Pancreas (tissue), 10 donors: ENCODE results near the gene NRGN. TPM values are rescaled to one million over a fixed set of nuclear protein-coding genes. Genes with fewer than 3 reads are reported as not detected.

Experiments
- ATAC-seq, 4 donors: fragments of 200-7000 bp; cut with Tn5 transposase; one replicate each; pipeline versions ENCODE4 v1.8.0 to v1.9.1; 2020; ENCODE audit warnings: mild to moderate bottlenecking in 4 of 4, moderate library complexity in 4 of 4
- DNase-seq, 6 donors: peaks; one replicate each; pipeline ENCODE4 v3.0.0-alpha.2; 2020
- FAIRE-seq: peaks from 2 replicates; lab custom pipeline; 2012; peaks lifted over from hg19 to GRCh38; lab: Jason Lieb, UNC
- H3K27ac ChIP-seq, 4 donors: fragments of 200-600 bp; sonication (generic); 1 replicate in 3 of 4; 2 replicates in 1 of 4; pipeline versions ENCODE4 v1.5.0 to v1.8.0; 2020
- H3K27me3 ChIP-seq, 4 donors: fragments of 200-600 bp; one replicate each; pipeline ENCODE4 v1.8.0; 2021
- H3K36me3 ChIP-seq, 3 donors: fragments of 200-600 bp; sonication (generic) in 1 of 3; one replicate each; pipeline versions ENCODE4 v1.5.0 to v1.8.0; 2020 to 2021
- H3K4me1 ChIP-seq, 3 donors: fragments of 200-600 bp; one replicate each; pipeline ENCODE4 v1.8.0; 2021
- H3K4me3 ChIP-seq, 4 donors: fragments of 200-600 bp; sonication (generic) in 2 of 4; one replicate each; pipeline versions ENCODE4 v1.5.0 to v1.8.0; 2020 to 2021
- H3K9me3 ChIP-seq, 4 donors: fragments of 200-600 bp; one replicate each; pipeline ENCODE4 v1.8.0; 2021
- CTCF ChIP-seq, 4 donors: fragments of 200-600 bp; sonication (generic) in 3 of 4; IDR thresholded peaks; one replicate each; pipeline versions ENCODE4 v1.5.0 to v1.8.0; 2021; ENCODE audit warnings: antibody characterized with exemption in 4 of 4
- WGBS, 2 donors: extraction: QIAGEN DNeasy Blood & Tissue Kit; methylation state at CpG; one replicate each; pipeline ENCODE4 v1.1.7; 2013; 5-methylcytosine and 5-hydroxymethylcytosine counted together
- intact Hi-C, 3 donors: fragments of 100-400 bp; cut with DNase I; formaldehyde crosslinking; loops; one replicate each; pipeline versions ENCODE4 v1.11.1 to v1.14.2; 2022
- polyA plus RNA-seq, 2 donors: library from polyadenylated mRNA; stranded (reverse); fragments of 200-250 nt; gene quantifications; one replicate each; pipeline ENCODE4 v1.2.3, GENCODE V29; 2013
- total RNA-seq, 6 donors: library from RNA; stranded (reverse); fragmentation: NEBNext Ultra II Directional in 4 of 6; extraction: Animal tissue kit (Norgen Biotek cat#: 25700) in 4 of 6; gene quantifications; one replicate each; pipeline versions ENCODE4 v1.2.1 to v1.2.4, GENCODE V29; 2021 to 2023
- donor health status: healthy with polysubstance abuse.
- donor health status: DM: no; HTN: no; CAD: no; lungs with moderate emphysema.
- donor health status: DM: no; HTN: no; CAD: no.
- donor health status: control.
- donor health status: control.
- donor health status: Bipolar disorder and iron deficiency.
- donor health status: DM: yes; HTN: yes; CAD: no.
- donor health status: DM: no; HTN: no; CAD: no.
- donor health status: DM: no; HTN: no; CAD: no.
- donor health status: DM: yes; HTN: yes; CAD: no.

The NRGN gene
- total RNA-seq (1 to 10 TPM in 3 of 6 donors, under 1 TPM in 2, not detected in 1; 0.24 to 1.9 (median 1.2) TPM), polyA plus RNA-seq (1 to 10 TPM; 2.7 to 3.7 TPM)

DNA sequence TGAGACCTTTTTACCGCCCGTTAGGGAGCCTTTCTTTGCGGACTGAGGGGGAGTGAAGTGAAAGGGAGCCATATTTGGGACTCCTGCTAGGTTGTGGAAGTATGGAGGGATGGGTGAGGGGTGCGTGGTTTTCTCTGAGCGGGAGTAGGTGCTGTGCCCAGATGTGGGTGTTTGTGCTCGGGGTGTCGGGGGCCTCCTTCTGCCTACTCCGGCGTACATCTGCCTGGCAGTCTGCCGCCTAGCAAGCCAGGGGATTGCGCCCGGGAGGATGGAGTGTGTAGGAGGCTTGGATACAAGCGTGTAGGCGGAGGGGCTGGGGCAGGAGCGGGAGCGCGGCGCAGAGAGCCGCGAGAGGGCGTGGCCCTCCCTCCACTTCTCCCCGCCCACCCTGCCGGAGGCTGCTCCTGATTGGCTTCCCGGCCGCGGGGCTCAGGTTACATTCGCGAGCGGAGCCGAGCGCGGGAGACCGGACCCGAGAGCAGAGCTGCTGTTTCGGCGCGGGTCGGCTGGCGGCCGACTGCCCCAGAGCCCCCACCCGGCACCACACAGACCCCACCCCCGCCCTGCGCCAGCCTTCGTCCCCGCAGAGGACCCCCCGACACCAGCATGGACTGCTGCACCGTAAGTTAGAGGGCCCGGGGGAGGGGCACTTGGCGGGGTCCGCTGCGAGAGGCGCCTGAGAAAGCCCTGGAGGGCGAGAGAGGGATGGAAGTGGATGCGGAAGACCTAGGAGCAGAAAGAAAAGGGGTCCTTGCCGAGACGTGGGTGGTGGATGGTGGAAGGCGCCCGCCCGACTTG lies at the start of gene NRGN:
Gene NRGN, plus strand, starts transcription at position 464 of the 798 bp plus-strand sequence. Its CDS starts 143 bp downstream, at position 607.
- peaks cover 0 to 14% (median 0%) of the 10 kb centered on the region in 3 donors for H3K4me1 ChIP-seq
- H3K36me3 ChIP-seq: no peaks in the 10 kb centered on the region
- DNase-seq (peak; percentile 88 to 97 (median 92)), FAIRE-seq (no peak), ATAC-seq (peak; percentile 99 to 100 (median 100))
- peaks cover 0 to 9% (median 0%) of the 10 kb centered on the region in 4 donors for H3K27me3 ChIP-seq
- no peak within 1 kb of the TSS for H3K27ac ChIP-seq
- peak within 1 kb of the TSS; percentile 0 to 58 (median 33) for H3K4me3 ChIP-seq
- TF ChIP-seq CTCF (IDR thresholded peaks at IDR 0.05): no peak
- H3K9me3 ChIP-seq: no peaks in the 10 kb centered on the region
- 0 to 1% methylated on average over 40 to 59 of the region's 59 CpGs for WGBS, 2 donors
- intact Hi-C loops: loop anchor here in 1 of 3 donors (10.0 kb wide), 1 partner anchor 65 kb away; the partner anchor contains the start of genes SIAE and SPA17

DNA sequence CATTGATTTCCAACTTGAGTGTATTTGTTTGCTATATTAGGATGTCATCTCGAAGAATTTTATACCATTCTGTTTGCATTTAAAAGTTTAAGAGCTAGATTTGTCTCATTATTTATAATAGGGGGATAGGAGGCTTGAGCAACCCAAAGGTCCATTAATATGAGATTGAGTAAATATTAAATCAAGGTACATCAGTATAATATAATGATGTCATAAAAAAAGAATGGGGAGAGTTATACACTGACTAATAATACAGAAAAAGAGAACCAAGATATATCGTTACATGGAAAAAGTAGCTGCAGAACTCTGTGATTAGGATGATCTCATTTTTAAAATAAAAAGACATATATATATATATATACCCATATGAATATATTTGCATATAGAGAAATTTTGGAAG lies 46.6 kb upstream of the NRGN start:
- no peak overlapping the region for H3K4me3 ChIP-seq
- no peaks in the 10 kb centered on the region for H3K36me3 ChIP-seq
- H3K27ac ChIP-seq: no peak overlapping the region
- intact Hi-C loops: no loop called here
- WGBS, 2 donors: 89 to 90% methylated on average over 2 of the region's 2 CpGs
- H3K9me3 ChIP-seq: no peaks in the 10 kb centered on the region
- H3K27me3 ChIP-seq: no peaks in the 10 kb centered on the region
- TF ChIP-seq CTCF (IDR thresholded peaks at IDR 0.05): no peak
- no peaks in the 10 kb centered on the region for H3K4me1 ChIP-seq
- no peak for DNase-seq
- FAIRE-seq: no peak
- no peak for ATAC-seq

GRCh38 chr11:124699547-124699946 lies 40.2 kb upstream of the NRGN start:
- no peak for TF ChIP-seq CTCF (IDR thresholded peaks at IDR 0.05)
- FAIRE-seq (no peak), ATAC-seq (no peak), DNase-seq (no peak)
- intact Hi-C loops: no loop called here
- Histone ChIP-seq H3K27ac (no peak overlapping the region), H3K27me3 (no peaks in the 10 kb centered on the region), H3K9me3 (no peaks in the 10 kb centered on the region), H3K4me3 (no peak overlapping the region), H3K36me3 (no peaks in the 10 kb centered on the region), H3K4me1 (no peaks in the 10 kb centered on the region)
- 62 to 70% methylated on average over 1 of the region's 1 CpG for WGBS, 2 donors

GRCh38 chr11:124700028-124700427 lies 39.7 kb upstream of the NRGN start:
- Histone ChIP-seq H3K9me3 (no peaks in the 10 kb centered on the region), H3K27ac (no peak overlapping the region), H3K27me3 (no peaks in the 10 kb centered on the region), H3K36me3 (no peaks in the 10 kb centered on the region), H3K4me1 (no peaks in the 10 kb centered on the region), H3K4me3 (no peak overlapping the region)
- DNase-seq: no peak
- ATAC-seq: no peak
- no peak for FAIRE-seq
- no peak for TF ChIP-seq CTCF (IDR thresholded peaks at IDR 0.05)
- intact Hi-C loops: no loop called here

GRCh38 chr11:124707829-124708228 lies 31.9 kb upstream of the NRGN start:
- intact Hi-C loops: no loop called here
- H3K27me3 ChIP-seq: no peaks in the 10 kb centered on the region
- H3K4me1 ChIP-seq: no peaks in the 10 kb centered on the region
- H3K4me3 ChIP-seq: no peak overlapping the region
- no peak for TF ChIP-seq CTCF (IDR thresholded peaks at IDR 0.05)
- H3K27ac ChIP-seq: no peak overlapping the region
- ATAC-seq (no peak), DNase-seq (no peak), FAIRE-seq (no peak)
- H3K9me3 ChIP-seq: no peaks in the 10 kb centered on the region
- WGBS, 2 donors: 66 to 77% methylated on average over 4 of the region's 4 CpGs
- H3K36me3 ChIP-seq: no peaks in the 10 kb centered on the region
